HepG2 (cell line): ENCODE results near the gene NFYB. TPM values are rescaled to one million over a fixed set of nuclear protein-coding genes. Genes with fewer than 3 reads are reported as not detected.

Source experiments
- ATAC-seq: fragments of 200-7000 bp; cut with Tn5 transposase; 3 replicates; pipeline ENCODE4 v1.9.1; 2020; ENCODE audit warnings: mild to moderate bottlenecking, moderate library complexity
- BruUV-seq: library from RNA; stranded (reverse); fragments of 400-500 nt; replicated peaks from 2 replicates; lab custom pipeline; 2021; lab: Mats Ljungman, UMichigan
- CTCF ChIA-PET: fragments of 300-600 bp; formaldehyde crosslinking; extraction: SDS; loops from one replicate; lab custom pipeline; 2021; ENCODE audit warnings: low total read pairs, inconsistent platforms, low intra/inter-chr PET ratio; lab: Yijun Ruan, JAX
- POLR2A ChIA-PET: fragments of 350-600 bp; sonication (Branson Sonifier 250); formaldehyde crosslinking; loops from one replicate; lab custom pipeline; 2020; ENCODE audit warnings: antibody characterized with exemption, inconsistent platforms; lab: Yijun Ruan, JAX
- DNase-seq: peaks from one replicate; pipeline ENCODE4 v3.0.0-alpha.2; 2015; ENCODE audit warnings: low spot score
- FAIRE-seq: peaks from 3 replicates; lab custom pipeline; 2011; peaks lifted over from hg19 to GRCh38; lab: Jason Lieb, UNC
- H2AFZ ChIP-seq: one replicate; pipeline ENCODE4 v1.6.1; 2011; ENCODE audit warnings: low read length, inconsistent platforms
- H3K27ac ChIP-seq: fragments of 300-600 bp; 3 replicates; pipeline ENCODE4 v1.8.0; 2011; ENCODE audit warnings: mixed run types, mild to moderate bottlenecking, mixed read lengths, low read length, inconsistent platforms; ENCODE audit not compliant: insufficient read depth; ENCODE audit errors: extremely low read length
- H3K27me3 ChIP-seq, 2 experiments: fragments of 200-600 bp in 1 of 2; 2 replicates in 1 of 2; 3 replicates in 1 of 2; pipeline versions ENCODE4 v1.6.0 to v1.8.0; 2011; ENCODE audit warnings: low read length in 2 of 2, mild to moderate bottlenecking in 2 of 2, moderate library complexity in 2 of 2, inconsistent platforms in 1 of 2; ENCODE audit not compliant: insufficient read depth in 2 of 2, control insufficient read depth in 1 of 2
- H3K36me3 ChIP-seq, 2 experiments: fragments of 200-600 bp in 1 of 2; replicated peaks in 1 of 2; 2 replicates in 1 of 2; 3 replicates in 1 of 2; pipeline versions ENCODE4 v1.5.1 to v1.8.0; 2011; ENCODE audit warnings: low read length in 2 of 2, inconsistent platforms in 1 of 2; ENCODE audit not compliant: insufficient read depth in 2 of 2, control insufficient read depth in 1 of 2
- H3K4me1 ChIP-seq: 2 replicates; pipeline ENCODE4 v1.5.1; 2012; ENCODE audit warnings: low read length, inconsistent platforms; ENCODE audit not compliant: insufficient read depth
- H3K4me2 ChIP-seq: 2 replicates; pipeline ENCODE4 v1.6.0; 2011; ENCODE audit warnings: low read depth, low read length, inconsistent platforms
- H3K4me3 ChIP-seq, 3 experiments: fragments of 200-600 bp in 1 of 3; sonication (generic), shearing (Covaris generic) in 1 of 3; replicated peaks in 1 of 3; 2 replicates each; pipeline ENCODE4 v1.5.1; 2011 to 2016; ENCODE audit warnings: low read length in 3 of 3, inconsistent platforms in 2 of 3, low read depth in 2 of 3, mild to moderate bottlenecking in 2 of 3, control low read depth in 1 of 3, mixed read lengths in 1 of 3; ENCODE audit not compliant: insufficient read depth in 1 of 3
- H3K79me2 ChIP-seq: one replicate; pipeline ENCODE4 v1.6.1; 2011; ENCODE audit warnings: low read length, inconsistent platforms; ENCODE audit not compliant: insufficient read depth
- H3K9ac ChIP-seq: 2 replicates; pipeline ENCODE4 v1.6.0; 2011; ENCODE audit warnings: mild to moderate bottlenecking, low read depth, low read length, inconsistent platforms; ENCODE audit not compliant: insufficient read depth
- H3K9me3 ChIP-seq: 2 replicates; pipeline ENCODE4 v1.5.1; 2012; ENCODE audit warnings: mild to moderate bottlenecking, low read length
- H4K20me1 ChIP-seq: 2 replicates; pipeline ENCODE4 v1.6.0; 2011; ENCODE audit warnings: inconsistent platforms, mild to moderate bottlenecking, low read length, moderate library complexity; ENCODE audit not compliant: insufficient read depth
- BCL3 ChIP-seq: sonication (generic); formaldehyde crosslinking; IDR thresholded peaks from 2 replicates; pipeline ENCODE4 v1.5.1; 2020; ENCODE audit warnings: mild to moderate bottlenecking, missing genetic modification reagents, moderate library complexity
- ESRRA ChIP-seq: sonication (generic); formaldehyde crosslinking; IDR thresholded peaks from 2 replicates; pipeline ENCODE4 v1.5.1; 2020; ENCODE audit warnings: mild to moderate bottlenecking, low read depth, missing genetic modification reagents
- NPAS2 ChIP-seq: sonication (generic); formaldehyde crosslinking; IDR thresholded peaks from 2 replicates; pipeline ENCODE4 v1.8.0; 2022; ENCODE audit warnings: mild to moderate bottlenecking, missing genetic modification reagents, borderline replicate concordance
- ZBTB20 ChIP-seq: sonication (generic); formaldehyde crosslinking; IDR thresholded peaks from 2 replicates; pipeline ENCODE4 v1.8.1; 2023; ENCODE audit warnings: missing genetic modification reagents, low read depth, mild to moderate bottlenecking, borderline replicate concordance
- ZFP41 ChIP-seq: sonication (generic); formaldehyde crosslinking; IDR thresholded peaks from 2 replicates; pipeline ENCODE4 v1.4.0; 2020; ENCODE audit warnings: mild to moderate bottlenecking, missing genetic modification reagents, borderline replicate concordance
- ZFX ChIP-seq: sonication (generic); formaldehyde crosslinking; IDR thresholded peaks from 2 replicates; pipeline ENCODE4 v1.4.0; 2020; ENCODE audit warnings: mild to moderate bottlenecking, low read depth, missing genetic modification reagents, moderate library complexity
- ZNF414 ChIP-seq: sonication (generic); formaldehyde crosslinking; IDR thresholded peaks from 2 replicates; pipeline ENCODE4 v1.5.0; 2020; ENCODE audit warnings: missing genetic modification reagents
- ZNF501 ChIP-seq: sonication (generic); formaldehyde crosslinking; IDR thresholded peaks from 2 replicates; pipeline ENCODE4 v1.5.1; 2020; ENCODE audit warnings: mild to moderate bottlenecking, moderate library complexity, missing genetic modification reagents
- ZNF557 ChIP-seq: sonication (generic); formaldehyde crosslinking; IDR thresholded peaks from 2 replicates; pipeline ENCODE4 v1.4.0; 2020; ENCODE audit warnings: missing genetic modification reagents
- ZNF619 ChIP-seq: sonication (generic); formaldehyde crosslinking; IDR thresholded peaks from 2 replicates; pipeline ENCODE4 v1.4.0; 2020; ENCODE audit warnings: mild to moderate bottlenecking, missing genetic modification reagents
- ZZZ3 ChIP-seq: sonication (generic); formaldehyde crosslinking; IDR thresholded peaks from 2 replicates; pipeline ENCODE4 v1.4.0; 2020; ENCODE audit warnings: missing genetic modification reagents, mild to moderate bottlenecking, borderline replicate concordance
- WGBS: methylation state at CpG from one replicate; pipeline ENCODE4 v1.1.6; 2017; ENCODE audit warnings: low lambda C conversion rate; 5-methylcytosine and 5-hydroxymethylcytosine counted together
- in situ Hi-C: cut with HindIII; loops from 2 replicates; pipeline ENCODE4 v1.10.0; 2017; ENCODE audit warnings: low pct_unique_long_range_greater_than_20kb; ENCODE audit not compliant: extremely low pct_ligation_motif_present
- intact Hi-C: fragments of 100-400 bp; cut with micrococcal nuclease; formaldehyde crosslinking; loops from one replicate; pipeline ENCODE4 v1.10.0; 2022; ENCODE audit not compliant: unreplicated experiment
- polyA plus RNA-seq, 8 experiments: library from polyadenylated mRNA; depleted of rRNA in 3 of 8; stranded (reverse) in 7 of 8; unstranded in 1 of 8; fragments of >200 nt; fragmentation: Illumina TruSeq in 4 of 8; extraction: Trizol in 4 of 8; gene quantifications; 2 replicates each; pipeline versions ENCODE4 v1.2.1 to v1.2.3, GENCODE V29; 2011 to 2016; ENCODE audit warnings: low read depth in 4 of 8, missing spikeins in 1 of 8, mixed read lengths in 1 of 8; ENCODE audit not compliant: insufficient read depth in 1 of 8
- total RNA-seq, 5 experiments: library from RNA; depleted of rRNA; stranded (reverse); fragments of >200 nt; fragmentation: Illumina TruSeq; extraction: Trizol; gene quantifications; 2 replicates each; pipeline ENCODE4 v1.2.3, GENCODE V29; 2016; ENCODE audit warnings: low read depth in 1 of 5
- TF ChIP-seq, protein P1 (sequence below): sonication (generic); formaldehyde crosslinking; IDR thresholded peaks from 2 replicates; pipeline ENCODE4 v1.5.0; 2020; ENCODE audit warnings: missing genetic modification reagents, mild to moderate bottlenecking, borderline replicate concordance

Gene NFYB
- total and polyA plus RNA-seq, 2 of the 13 experiments (the other 11 are each of a cell fraction or from before 2014, with no cell fraction given), result 18.7 to 36.6 TPM

DNA sequence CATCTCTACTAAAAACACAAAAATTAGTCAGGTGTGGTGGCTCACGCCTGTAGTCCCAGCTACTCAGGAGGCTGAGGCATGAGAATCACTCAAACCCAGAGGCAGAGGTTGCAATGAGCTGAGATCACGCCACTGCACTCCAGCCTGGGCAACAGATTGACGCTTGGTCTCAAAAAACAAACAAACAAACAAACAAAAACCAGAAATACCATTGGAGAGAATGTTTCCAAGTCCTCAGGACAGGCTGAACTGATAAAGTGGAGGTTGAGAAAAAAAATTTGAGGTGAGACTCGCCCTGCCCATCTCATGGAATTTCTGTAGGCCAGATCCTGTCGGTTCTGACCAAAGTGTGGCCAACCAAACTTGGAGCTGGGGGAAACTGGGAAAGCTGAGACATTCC lies 30.6 kb upstream of the NFYB start (continued):
- TF ChIP-seq ZBTB20 (CRISPR knock-in tag) (no peak), BCL3 (CRISPR knock-in tag) (no peak), ZZZ3 (CRISPR knock-in tag) (no peak), ZNF619 (CRISPR knock-in tag) (no peak), ZNF501 (CRISPR knock-in tag) (no peak), ESRRA (CRISPR knock-in tag) (no peak)

- Histone ChIP-seq H3K4me3 (no peak overlapping the region), H3K9me3 (no peaks in the 10 kb centered on the region), H3K4me1 (no peaks in the 10 kb centered on the region), H3K27me3 (peaks cover 0 to 10% of the 10 kb centered on the region in 2 experiments; a peak in 1 of 5 replicates), H3K4me2 (no peak overlapping the region), H4K20me1 (no peaks in the 10 kb centered on the region), H3K9ac (no peak overlapping the region), H3K27ac (no peak overlapping the region), H3K36me3 (no peaks in the 10 kb centered on the region), H2AFZ (no peak overlapping the region), H3K79me2 (no peaks in the 10 kb centered on the region)
- no peak for DNase-seq
- no peak; the same call in 2 of the 3 replicates for ATAC-seq
- no TSS peak for BruUV-seq
- TF ChIP-seq ZFP41 (CRISPR knock-in tag), result no peak
- TF ChIP-seq NPAS2 (CRISPR knock-in tag), result no peak
- no peak for TF ChIP-seq ZFX
- TF ChIP-seq, protein P1, sequence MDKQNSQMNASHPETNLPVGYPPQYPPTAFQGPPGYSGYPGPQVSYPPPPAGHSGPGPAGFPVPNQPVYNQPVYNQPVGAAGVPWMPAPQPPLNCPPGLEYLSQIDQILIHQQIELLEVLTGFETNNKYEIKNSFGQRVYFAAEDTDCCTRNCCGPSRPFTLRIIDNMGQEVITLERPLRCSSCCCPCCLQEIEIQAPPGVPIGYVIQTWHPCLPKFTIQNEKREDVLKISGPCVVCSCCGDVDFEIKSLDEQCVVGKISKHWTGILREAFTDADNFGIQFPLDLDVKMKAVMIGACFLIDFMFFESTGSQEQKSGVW, result no peak
- TF ChIP-seq ZNF414, result no peak
- TF ChIP-seq ZNF557 (CRISPR knock-in tag), result no peak
- in situ Hi-C loops, result no loop called here
- intact Hi-C loops, result no loop called here
- CTCF ChIA-PET, result no interaction called here
- FAIRE-seq, result no peak
- WGBS, result 17% methylated on average over 5 of the region's 5 CpGs
- POLR2A ChIA-PET, result no interaction called here
Observed at GRCh38 chr12:104167519-104168458, 29.8 kb upstream of the NFYB start.
